Measurements from ENCODE around the gene RFPL2.
"Not testable (repeated sequence)": the region's sequence is repeated elsewhere in the genome, so short reads cannot be mapped to it uniquely, and the experiment has no call there.

RFPL2 gene

GRCh38 chr22:32160411-32160810 lies 44.5 kb downstream of the RFPL2 start:
- DNase-seq, result not testable (repeated sequence)

DNA sequence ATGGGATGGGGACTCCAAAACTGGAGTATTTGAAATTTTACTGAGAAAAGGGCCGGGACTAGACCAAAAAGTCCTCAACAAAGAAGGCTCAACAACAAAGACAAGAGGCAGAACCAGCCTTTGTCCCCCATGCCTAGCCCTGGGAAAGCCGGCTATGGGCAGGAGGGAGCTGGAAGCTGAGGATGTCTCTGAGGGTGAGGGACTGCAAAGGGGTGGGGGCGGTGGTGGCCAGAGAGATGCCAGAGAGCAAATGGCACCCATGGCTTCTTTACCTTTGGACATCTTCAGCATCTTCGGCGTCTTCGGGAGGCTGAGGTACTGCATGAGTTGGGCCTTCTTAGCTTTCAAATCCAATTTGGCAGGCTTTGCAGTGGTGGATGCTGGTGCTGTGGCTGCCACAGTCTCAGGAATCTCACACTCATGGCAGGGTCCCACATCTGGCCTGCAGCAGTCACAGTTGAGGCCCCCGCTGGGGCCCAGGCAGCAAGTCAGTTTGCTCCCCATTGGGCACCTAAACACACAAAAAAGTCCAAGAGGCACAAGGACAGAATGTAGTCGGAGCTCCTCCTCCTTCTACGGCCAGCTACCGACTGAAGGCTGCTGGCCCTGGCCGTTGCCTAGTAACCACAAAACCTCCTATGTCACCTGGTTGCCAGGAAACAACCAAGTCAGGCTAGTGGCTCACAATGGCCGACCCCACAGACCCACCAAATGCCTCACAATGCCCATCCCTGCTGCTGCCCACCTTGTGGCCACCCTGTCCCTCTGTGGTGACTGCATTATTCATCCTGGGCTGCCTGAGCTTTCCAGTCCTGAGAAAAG lies 46.0 kb downstream of the RFPL2 start, which contains the start of gene C22orf42:
Gene C22orf42, minus strand, starts transcription at position 592 of the 822 bp plus-strand sequence. Its CDS starts 88 bp downstream, at position 504.
- no peak for DNase-seq

- not testable (repeated sequence) for DNase-seq
Measured at GRCh38 chr22:32157632-32158031, 47.2 kb downstream of the RFPL2 start.

DNA sequence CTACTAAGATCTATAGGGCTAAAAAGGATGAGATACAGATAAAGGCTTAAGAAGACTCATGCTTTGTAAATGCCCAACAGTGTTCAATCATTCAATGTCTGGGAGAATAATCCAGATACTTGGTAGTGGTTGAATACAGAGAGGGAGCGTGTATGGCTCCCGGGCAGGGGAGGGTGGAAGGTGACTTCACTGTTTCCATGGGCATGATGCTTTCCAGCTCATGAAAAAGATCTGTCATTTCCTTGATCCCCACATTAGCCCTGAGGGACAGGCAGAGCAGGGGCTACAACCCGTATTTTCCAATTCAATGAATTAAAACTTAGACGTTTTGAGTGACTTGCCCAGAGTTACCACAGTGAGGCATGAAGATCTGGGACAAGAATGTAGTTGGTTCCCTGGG lies 50.1 kb downstream of the RFPL2 start:
- DNase-seq, result not testable (repeated sequence)

- not testable (repeated sequence) for DNase-seq
Measured at GRCh38 chr22:32151641-32152040, 53.2 kb downstream of the RFPL2 start.

DNA sequence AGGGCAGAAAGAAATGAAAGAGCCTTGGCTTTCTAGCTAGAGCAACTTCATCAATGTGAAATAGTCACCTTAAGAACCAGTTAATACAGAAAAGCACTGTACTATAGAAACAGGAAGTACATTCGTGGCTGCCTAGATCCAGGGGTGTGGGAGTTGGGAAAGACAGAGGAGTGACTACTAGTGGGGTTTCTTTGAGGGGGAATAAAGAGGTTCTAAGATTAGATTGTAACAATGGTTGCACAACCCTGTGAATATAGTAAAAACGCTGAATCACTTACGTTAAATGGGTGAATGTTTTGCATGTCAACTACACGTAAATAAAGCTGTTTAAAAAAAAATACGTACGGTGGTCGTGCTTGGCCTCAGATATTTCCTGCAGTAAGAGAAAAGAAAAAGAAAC lies 54.2 kb downstream of the RFPL2 start:
- not testable (repeated sequence) for DNase-seq

DNA sequence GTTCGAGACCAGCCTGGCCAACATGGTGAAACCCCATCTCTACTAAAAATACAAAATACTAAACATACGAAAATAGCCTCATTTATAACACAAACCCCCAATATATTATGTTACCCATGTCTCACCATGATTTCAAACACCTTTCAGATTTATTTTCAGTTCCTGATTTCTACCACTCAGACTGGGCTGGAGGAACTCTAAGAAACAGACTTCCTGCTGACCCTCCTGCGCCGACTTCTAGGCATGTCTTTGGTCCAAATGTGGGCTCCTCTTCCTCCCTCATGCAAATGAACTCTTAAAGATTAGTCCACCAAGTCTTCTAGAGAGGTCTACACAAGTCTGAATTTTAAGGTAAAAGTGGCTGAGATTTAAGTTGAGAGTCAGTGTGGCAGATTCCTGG lies 56.5 kb downstream of the RFPL2 start:
- not testable (repeated sequence) for DNase-seq

DNA sequence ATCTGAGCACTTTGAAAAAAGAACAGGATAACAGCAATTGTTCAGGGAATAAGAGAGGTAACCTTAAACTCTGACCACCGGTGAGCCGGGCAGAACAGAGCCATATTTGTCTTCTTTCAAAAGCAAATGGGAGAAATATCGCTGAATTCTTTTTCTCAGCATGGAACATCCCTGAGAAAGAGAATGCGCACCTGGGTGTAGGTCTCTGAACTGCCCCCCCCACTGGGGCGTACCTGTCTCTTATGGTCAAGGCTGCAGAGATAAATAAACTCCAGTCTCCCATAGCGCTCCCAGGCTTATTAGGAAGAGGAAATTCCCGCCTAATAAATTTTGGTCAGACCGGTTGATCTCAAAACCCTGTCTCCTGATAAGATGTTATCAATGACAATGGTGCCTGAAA lies 57.7 kb downstream of the RFPL2 start:
- not testable (repeated sequence) for DNase-seq

GRCh38 chr22:32144496-32145274 lies 60.2 kb downstream of the RFPL2 start:
- no peak for DNase-seq

- DNase-seq, result no peak
Measured at GRCh38 chr22:32142600-32142999, 62.3 kb downstream of the RFPL2 start.

- DNase-seq, result not testable (repeated sequence)
Measured at GRCh38 chr22:32140688-32141087, 64.2 kb downstream of the RFPL2 start.
